Measurements from ENCODE around the gene DRD1.

DRD1 gene

DNA sequence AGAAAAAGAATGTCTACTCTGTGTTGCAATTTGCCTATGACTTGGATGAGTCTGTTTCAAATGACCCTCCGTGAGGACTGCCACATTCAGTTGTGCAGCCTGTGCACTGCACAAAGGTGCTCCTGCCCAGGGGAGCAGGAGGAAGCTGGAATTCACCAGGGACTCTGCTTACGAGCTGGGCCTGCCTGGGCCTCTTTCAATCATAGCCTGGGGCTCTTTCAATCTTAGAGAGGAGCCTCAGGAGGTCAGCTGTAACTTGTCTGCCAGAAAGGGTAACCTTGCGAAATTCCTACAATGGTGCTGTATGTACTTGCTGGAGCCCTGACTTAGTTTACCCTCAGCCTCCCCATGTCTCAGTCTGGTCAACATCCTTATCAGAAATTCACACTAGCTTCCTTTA, 25.9 kb upstream of the DRD1 start:
- no peak overlapping the region for H3K4me3 ChIP-seq (ENCODE audit: low read depth, low read length)
- no peak for TF ChIP-seq CTCF (IDR thresholded peaks at IDR 0.05; ENCODE audit: control insufficient read depth, extremely low read depth, insufficient read depth)
- no peak for DNase-seq (ENCODE audit: low read depth)

GRCh38 chr5:175468892-175469291, 24.9 kb upstream of the DRD1 start:
- no peak overlapping the region for H3K4me3 ChIP-seq (ENCODE audit: low read depth, low read length)
- no peak for DNase-seq (ENCODE audit: low read depth)
- TF ChIP-seq CTCF (IDR thresholded peaks at IDR 0.05; ENCODE audit: control insufficient read depth, extremely low read depth, insufficient read depth) = no peak

DNA sequence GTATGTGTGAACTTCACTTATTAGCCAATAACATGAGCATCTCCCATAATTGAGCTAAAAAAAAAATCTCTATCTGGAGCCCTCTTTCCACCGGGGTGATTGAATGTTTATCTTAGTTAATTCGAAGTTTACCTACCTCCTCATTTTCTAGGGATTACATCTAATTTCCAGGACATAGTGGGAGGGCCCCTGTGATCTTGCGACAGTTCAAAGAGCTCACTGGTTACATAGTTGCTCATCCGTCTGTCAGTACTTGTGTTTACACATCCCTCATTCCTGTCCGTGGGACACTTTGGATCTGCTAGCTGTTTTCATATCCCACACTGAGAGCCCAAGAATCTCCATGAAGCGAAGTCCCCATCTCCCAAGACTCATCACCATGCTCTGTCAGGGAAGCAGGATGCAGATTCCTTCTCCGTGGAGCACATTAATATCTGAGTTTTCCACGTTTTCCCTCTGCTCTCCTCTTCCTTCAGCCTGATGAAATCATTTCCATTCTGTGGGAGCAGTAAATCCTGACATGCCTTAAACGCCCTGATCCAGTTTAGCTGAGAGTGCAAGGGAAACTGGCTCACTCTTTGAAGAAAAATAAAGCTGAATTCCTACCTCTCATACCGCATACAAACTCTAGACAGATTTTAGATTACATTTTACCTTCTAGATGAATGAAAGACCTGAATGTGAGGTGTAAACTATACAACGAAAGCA, 24.2 kb upstream of the DRD1 start:
- no peak overlapping the region for H3K4me3 ChIP-seq (ENCODE audit: low read depth, low read length)
- DNase-seq (ENCODE audit: low read depth) = no peak
- no peak for TF ChIP-seq CTCF (IDR thresholded peaks at IDR 0.05; ENCODE audit: control insufficient read depth, extremely low read depth, insufficient read depth)

GRCh38 chr5:175466700-175467318, 22.8 kb upstream of the DRD1 start:
- no peak overlapping the region for H3K4me3 ChIP-seq (ENCODE audit: low read depth, low read length)
- DNase-seq (ENCODE audit: low read depth) = no peak
- no peak for TF ChIP-seq CTCF (IDR thresholded peaks at IDR 0.05; ENCODE audit: control insufficient read depth, extremely low read depth, insufficient read depth)

- no peak overlapping the region for H3K4me3 ChIP-seq (ENCODE audit: low read depth, low read length)
- no peak for DNase-seq (ENCODE audit: low read depth)
- TF ChIP-seq CTCF (IDR thresholded peaks at IDR 0.05; ENCODE audit: control insufficient read depth, extremely low read depth, insufficient read depth) = no peak
Observed at GRCh38 chr5:175465282-175465681, 21.3 kb upstream of the DRD1 start.

DNA sequence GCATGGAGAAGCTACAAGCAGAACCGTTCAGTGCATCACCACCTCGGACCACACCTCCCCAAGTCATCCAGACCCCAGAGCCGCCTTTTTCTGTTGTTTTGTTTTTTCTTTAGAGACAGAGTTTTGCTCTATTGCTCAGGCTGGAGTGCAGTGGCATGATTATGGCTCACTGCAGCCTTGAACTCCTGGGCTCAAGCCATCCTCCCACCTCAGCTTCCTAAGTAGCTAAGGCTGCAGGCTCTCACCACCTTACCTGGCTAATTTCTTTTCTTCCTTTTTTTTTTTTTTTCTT, 20.9 kb upstream of the DRD1 start:
- H3K4me3 ChIP-seq (ENCODE audit: low read depth, low read length) = no peak overlapping the region
- TF ChIP-seq CTCF (IDR thresholded peaks at IDR 0.05; ENCODE audit: control insufficient read depth, extremely low read depth, insufficient read depth) = no peak
- DNase-seq (ENCODE audit: low read depth) = no peak
